BLaER1 treated with 17β-estradiol and CSF1 and Interleukin-3, amounts not matched to agents 10 nM and 100 nM (cell line): Measurements from ENCODE around the gene PRKAR1B.
A peak's percentile ranks its signal among the peaks of the same experiment; 100 is the strongest.

ENCODE experiments used
- H3K27ac ChIP-seq, 11 experiments: shearing (Covaris generic); formaldehyde crosslinking; 2 replicates each; pipeline ENCODE4 v1.8.1; 2022
- H3K27me3 ChIP-seq, 11 experiments: shearing (Covaris generic); formaldehyde crosslinking; 2 replicates each; pipeline ENCODE4 v1.8.1; 2022
- H3K36me3 ChIP-seq, 11 experiments: shearing (Covaris generic); formaldehyde crosslinking; 2 replicates each; pipeline ENCODE4 v1.8.1; 2022
- H3K4me1 ChIP-seq, 10 experiments: shearing (Covaris generic); formaldehyde crosslinking; 2 replicates each; pipeline ENCODE4 v1.8.1; 2022
- H3K4me2 ChIP-seq, 11 experiments: shearing (Covaris generic); formaldehyde crosslinking; 2 replicates each; pipeline ENCODE4 v1.8.1; 2022
- H3K4me3 ChIP-seq, 10 experiments: shearing (Covaris generic); formaldehyde crosslinking; 2 replicates each; pipeline ENCODE4 v1.8.1; 2022
- H3K9ac ChIP-seq, 11 experiments: shearing (Covaris generic); formaldehyde crosslinking; 2 replicates each; pipeline ENCODE4 v1.8.1; 2022
- H3K9me3 ChIP-seq, 11 experiments: shearing (Covaris generic); formaldehyde crosslinking; replicated peaks in 1 of 11; 2 replicates each; pipeline ENCODE4 v1.8.1; 2022
- H4K20me1 ChIP-seq, 11 experiments: shearing (Covaris generic); formaldehyde crosslinking; 2 replicates each; pipeline ENCODE4 v1.8.1; 2022
- Cebpa-rat ChIP-seq, 11 experiments: shearing (Covaris generic); IDR thresholded peaks; 2 replicates each; pipeline ENCODE4 v1.8.1; 2022

Gene PRKAR1B

GRCh38 chr7:597348-598178, 129.5 kb downstream of the PRKAR1B start:
- Histone ChIP-seq H3K4me2 (peak overlapping the region; percentile 35 to 98 (median 64)), H3K4me1 (peaks cover 69 to 99% (median 94%) of the 10 kb centered on the region in 10 experiments)
- 0 out of 22 replicates have a peak, but pooled peaks of 1 of the 11 experiments have one; percentile 4 for TF ChIP-seq Cebpa-rat (IDR thresholded peaks at IDR 0.05)

GRCh38 chr7:596819-597182, 130.3 kb downstream of the PRKAR1B start:
- peaks cover 0 to 26% (median 0%) of the 10 kb centered on the region in 11 experiments; a peak in 3 of 22 replicates for H4K20me1 ChIP-seq
- H3K4me3 ChIP-seq = no peak overlapping the region
- peaks cover 69 to 99% (median 94%) of the 10 kb centered on the region in 10 experiments for H3K4me1 ChIP-seq
- peaks cover 0 to 10% (median 0%) of the 10 kb centered on the region in 11 experiments; a peak in 5 of 22 replicates for H3K36me3 ChIP-seq
- no peak overlapping the region; a peak in 1 of 22 replicates for H3K9ac ChIP-seq
- no peak for TF ChIP-seq Cebpa-rat (IDR thresholded peaks at IDR 0.05)
- peak overlapping the region in 10 of 11 experiments; percentile 27 to 98 (median 77); a peak in 18 of 22 replicates for H3K4me2 ChIP-seq
- peak overlapping the region in 4 of 11 experiments; percentile 86 to 99 (median 94); a peak in 7 of 22 replicates for H3K27ac ChIP-seq
- peaks cover 8 to 16% (median 11%) of the 10 kb centered on the region in 11 experiments; a peak in 21 of 22 replicates for H3K9me3 ChIP-seq
- peaks cover 0 to 63% (median 17%) of the 10 kb centered on the region in 11 experiments; a peak in 13 of 22 replicates for H3K27me3 ChIP-seq

More at GRCh38 chr7:597348-598178, 129.5 kb downstream of the PRKAR1B start:
- H3K4me3 ChIP-seq = no peak overlapping the region
- H3K27me3 ChIP-seq = peaks cover 0 to 56% (median 17%) of the 10 kb centered on the region in 11 experiments; a peak in 12 of 22 replicates
- peak overlapping the region in 5 of 11 experiments; percentile 29 to 99 (median 39); a peak in 10 of 22 replicates for H3K27ac ChIP-seq
- H3K9me3 ChIP-seq = peaks cover 8 to 16% (median 11%) of the 10 kb centered on the region in 11 experiments; a peak in 21 of 22 replicates
- H3K36me3 ChIP-seq = peaks cover 0 to 10% (median 0%) of the 10 kb centered on the region in 11 experiments; a peak in 5 of 22 replicates
- H3K9ac ChIP-seq = peak overlapping the region in 2 of 11 experiments; percentile 25 to 47; a peak in 4 of 22 replicates
- H4K20me1 ChIP-seq = peaks cover 0 to 19% (median 0%) of the 10 kb centered on the region in 11 experiments; a peak in 3 of 22 replicates

GRCh38 chr7:596071-596818, 130.8 kb downstream of the PRKAR1B start:
- Histone ChIP-seq H3K27me3 (peaks cover 0 to 69% (median 23%) of the 10 kb centered on the region in 11 experiments; a peak in 14 of 22 replicates), H3K4me1 (peaks cover 71 to 100% (median 95%) of the 10 kb centered on the region in 10 experiments), H3K36me3 (peaks cover 0 to 10% (median 0%) of the 10 kb centered on the region in 11 experiments; a peak in 5 of 22 replicates), H3K27ac (peak overlapping the region in 8 of 11 experiments; percentile 1 to 99 (median 86); a peak in 11 of 22 replicates), H3K9me3 (peaks cover 8 to 16% (median 11%) of the 10 kb centered on the region in 11 experiments; a peak in 21 of 22 replicates), H3K4me2 (peak overlapping the region in 10 of 11 experiments; percentile 27 to 98 (median 77); a peak in 18 of 22 replicates), H3K4me3 (0 out of 20 replicates have a peak overlapping the region, but pooled peaks of 1 of the 10 experiments have one; percentile 3), H4K20me1 (peaks cover 0 to 30% (median 0%) of the 10 kb centered on the region in 11 experiments; a peak in 3 of 22 replicates), H3K9ac (peak overlapping the region in 1 of 11 experiments; percentile 18; a peak in 2 of 22 replicates)
- TF ChIP-seq Cebpa-rat (IDR thresholded peaks at IDR 0.05) = no peak

GRCh38 chr7:595621-596010, 131.5 kb downstream of the PRKAR1B start:
- peaks cover 0 to 75% (median 29%) of the 10 kb centered on the region in 11 experiments; a peak in 16 of 22 replicates for H3K27me3 ChIP-seq
- H4K20me1 ChIP-seq = peaks cover 0 to 35% (median 0%) of the 10 kb centered on the region in 11 experiments; a peak in 3 of 22 replicates
- H3K9ac ChIP-seq = peak overlapping the region in 1 of 11 experiments; percentile 84; a peak in 3 of 22 replicates
- no peak for TF ChIP-seq Cebpa-rat (IDR thresholded peaks at IDR 0.05)
- peaks cover 8 to 16% (median 11%) of the 10 kb centered on the region in 11 experiments; a peak in 21 of 22 replicates for H3K9me3 ChIP-seq
- H3K4me2 ChIP-seq = peak overlapping the region in 9 of 11 experiments; percentile 90 to 98 (median 95); a peak in 14 of 22 replicates
- peaks cover 71 to 100% (median 95%) of the 10 kb centered on the region in 10 experiments for H3K4me1 ChIP-seq
- peak overlapping the region in 8 of 11 experiments; percentile 82 to 99 (median 88); a peak in 14 of 22 replicates for H3K27ac ChIP-seq
- 0 out of 20 replicates have a peak overlapping the region, but pooled peaks of 1 of the 10 experiments have one; percentile 3 for H3K4me3 ChIP-seq
- peaks cover 0 to 10% (median 0%) of the 10 kb centered on the region in 11 experiments; a peak in 5 of 22 replicates for H3K36me3 ChIP-seq

- Histone ChIP-seq H3K27ac (peak overlapping the region in 10 of 11 experiments; percentile 40 to 99 (median 86); a peak in 17 of 22 replicates), H3K9ac (peak overlapping the region in 6 of 11 experiments; percentile 22 to 84 (median 78); a peak in 6 of 22 replicates), H3K4me3 (no peak overlapping the region), H3K4me2 (peak overlapping the region in 10 of 11 experiments; percentile 76 to 98 (median 95); a peak in 19 of 22 replicates), H4K20me1 (peaks cover 0 to 40% (median 0%) of the 10 kb centered on the region in 11 experiments; a peak in 3 of 22 replicates), H3K4me1 (peaks cover 71 to 100% (median 95%) of the 10 kb centered on the region in 10 experiments), H3K36me3 (peaks cover 0 to 10% (median 0%) of the 10 kb centered on the region in 11 experiments; a peak in 5 of 22 replicates), H3K9me3 (peaks cover 8 to 16% (median 11%) of the 10 kb centered on the region in 11 experiments; a peak in 21 of 22 replicates), H3K27me3 (peaks cover 0 to 81% (median 33%) of the 10 kb centered on the region in 11 experiments; a peak in 16 of 22 replicates)
- no peak for TF ChIP-seq Cebpa-rat (IDR thresholded peaks at IDR 0.05)
Measured at GRCh38 chr7:594920-595620, 132.0 kb downstream of the PRKAR1B start.

- peak overlapping the region in 10 of 11 experiments; percentile 26 to 84 (median 76); a peak in 18 of 22 replicates for H3K9ac ChIP-seq
- peaks cover 0 to 42% (median 0%) of the 10 kb centered on the region in 11 experiments; a peak in 3 of 22 replicates for H4K20me1 ChIP-seq
- H3K36me3 ChIP-seq = peaks cover 0 to 10% (median under 1%) of the 10 kb centered on the region in 11 experiments; a peak in 8 of 22 replicates
- peak overlapping the region in 2 of 10 experiments; percentile 19 to 59; a peak in 2 of 20 replicates for H3K4me3 ChIP-seq
- H3K4me1 ChIP-seq = peaks cover 65 to 100% (median 95%) of the 10 kb centered on the region in 10 experiments
- peak overlapping the region; percentile 76 to 98 (median 95) for H3K4me2 ChIP-seq
- peak overlapping the region in 10 of 11 experiments; percentile 40 to 99 (median 86); a peak in 19 of 22 replicates for H3K27ac ChIP-seq
- peaks cover 8 to 16% (median 11%) of the 10 kb centered on the region in 11 experiments; a peak in 21 of 22 replicates for H3K9me3 ChIP-seq
- H3K27me3 ChIP-seq = peaks cover 0 to 87% (median 33%) of the 10 kb centered on the region in 11 experiments; a peak in 16 of 22 replicates
- no peak for TF ChIP-seq Cebpa-rat (IDR thresholded peaks at IDR 0.05)
Measured at GRCh38 chr7:594212-594913, 132.7 kb downstream of the PRKAR1B start.
